BLaER1 (cell line): ENCODE results near the gene ING4.

Experiments
- H3K27ac ChIP-seq: shearing (Covaris generic); formaldehyde crosslinking; 2 replicates; pipeline ENCODE4 v1.8.1; 2022
- H3K27me3 ChIP-seq: shearing (Covaris generic); formaldehyde crosslinking; 2 replicates; pipeline ENCODE4 v1.8.1; 2022
- H3K36me3 ChIP-seq: shearing (Covaris generic); formaldehyde crosslinking; 2 replicates; pipeline ENCODE4 v1.8.1; 2022
- H3K4me1 ChIP-seq: shearing (Covaris generic); formaldehyde crosslinking; 2 replicates; pipeline ENCODE4 v1.8.1; 2022
- H3K4me2 ChIP-seq: shearing (Covaris generic); formaldehyde crosslinking; 2 replicates; pipeline ENCODE4 v1.8.1; 2022
- H3K4me3 ChIP-seq: shearing (Covaris generic); formaldehyde crosslinking; 2 replicates; pipeline ENCODE4 v1.8.1; 2022
- H3K9ac ChIP-seq: shearing (Covaris generic); formaldehyde crosslinking; 2 replicates; pipeline ENCODE4 v1.8.1; 2022
- H3K9me3 ChIP-seq: shearing (Covaris generic); formaldehyde crosslinking; 2 replicates; pipeline ENCODE4 v1.8.1; 2022
- H4K20me1 ChIP-seq: shearing (Covaris generic); formaldehyde crosslinking; 2 replicates; pipeline ENCODE4 v1.8.1; 2022
- Cebpa-rat ChIP-seq: shearing (Covaris generic); IDR thresholded peaks from 2 replicates; pipeline ENCODE4 v1.8.1; 2022

Gene ING4

DNA sequence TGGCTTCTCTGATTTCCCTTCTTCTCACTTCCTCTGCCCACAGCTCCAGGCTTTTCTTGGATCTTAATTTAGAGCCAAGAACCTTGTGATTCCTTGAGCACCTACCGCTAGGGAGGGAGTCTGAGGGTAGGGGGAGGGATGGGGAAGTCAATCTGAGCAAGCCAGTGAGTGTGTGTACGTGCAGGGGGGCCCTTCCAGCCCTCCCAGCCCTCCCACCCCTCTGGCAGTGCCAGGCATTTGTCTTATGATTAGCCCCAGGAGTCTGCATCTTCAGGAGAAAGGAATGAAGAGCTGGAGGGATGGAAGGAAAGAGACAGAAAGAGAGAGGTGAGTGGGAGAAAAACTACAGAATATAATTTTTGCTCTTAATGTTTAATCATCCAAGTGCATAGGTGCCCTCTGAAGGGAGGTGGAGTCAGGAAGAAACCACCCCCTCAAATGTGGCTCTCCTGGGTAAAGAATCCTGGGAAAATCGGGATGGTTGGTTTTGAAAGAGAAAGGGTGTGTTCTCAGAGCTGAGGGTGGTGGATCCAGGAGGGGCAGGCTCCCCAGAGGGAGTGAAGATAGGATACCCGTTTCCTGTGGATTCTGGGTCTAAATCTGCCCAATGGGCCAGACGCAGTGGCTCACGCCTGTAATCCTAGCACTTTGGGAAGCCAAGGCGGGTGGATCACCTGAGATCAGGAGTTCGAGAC lies 35.6 kb upstream of the ING4 start:
- TF ChIP-seq Cebpa-rat = no peak
- Histone ChIP-seq H3K4me2 (peak overlapping the region; percentile 99), H3K27me3 (peaks cover 12% of the 10 kb centered on the region; the same call in 1 of the 2 replicates), H3K9ac (peak overlapping the region; percentile 76; the same call in 1 of the 2 replicates), H3K4me3 (peak overlapping the region; percentile 49; the same call in 1 of the 2 replicates), H3K9me3 (no peaks in the 10 kb centered on the region), H3K27ac (peak overlapping the region; percentile 86), H3K36me3 (no peaks in the 10 kb centered on the region), H3K4me1 (peaks cover 73% of the 10 kb centered on the region), H4K20me1 (no peaks in the 10 kb centered on the region)

GRCh38 chr12:6697584-6698351 lies 34.8 kb upstream of the ING4 start:
- Histone ChIP-seq H3K4me2 (peak overlapping the region; percentile 99), H3K4me3 (peak overlapping the region; percentile 49), H4K20me1 (no peaks in the 10 kb centered on the region), H3K9me3 (no peaks in the 10 kb centered on the region), H3K27ac (peak overlapping the region; percentile 86), H3K9ac (peak overlapping the region; percentile 76), H3K27me3 (peaks cover 10% of the 10 kb centered on the region; the same call in 1 of the 2 replicates), H3K36me3 (no peaks in the 10 kb centered on the region), H3K4me1 (peaks cover 75% of the 10 kb centered on the region)
- TF ChIP-seq Cebpa-rat = no peak

DNA sequence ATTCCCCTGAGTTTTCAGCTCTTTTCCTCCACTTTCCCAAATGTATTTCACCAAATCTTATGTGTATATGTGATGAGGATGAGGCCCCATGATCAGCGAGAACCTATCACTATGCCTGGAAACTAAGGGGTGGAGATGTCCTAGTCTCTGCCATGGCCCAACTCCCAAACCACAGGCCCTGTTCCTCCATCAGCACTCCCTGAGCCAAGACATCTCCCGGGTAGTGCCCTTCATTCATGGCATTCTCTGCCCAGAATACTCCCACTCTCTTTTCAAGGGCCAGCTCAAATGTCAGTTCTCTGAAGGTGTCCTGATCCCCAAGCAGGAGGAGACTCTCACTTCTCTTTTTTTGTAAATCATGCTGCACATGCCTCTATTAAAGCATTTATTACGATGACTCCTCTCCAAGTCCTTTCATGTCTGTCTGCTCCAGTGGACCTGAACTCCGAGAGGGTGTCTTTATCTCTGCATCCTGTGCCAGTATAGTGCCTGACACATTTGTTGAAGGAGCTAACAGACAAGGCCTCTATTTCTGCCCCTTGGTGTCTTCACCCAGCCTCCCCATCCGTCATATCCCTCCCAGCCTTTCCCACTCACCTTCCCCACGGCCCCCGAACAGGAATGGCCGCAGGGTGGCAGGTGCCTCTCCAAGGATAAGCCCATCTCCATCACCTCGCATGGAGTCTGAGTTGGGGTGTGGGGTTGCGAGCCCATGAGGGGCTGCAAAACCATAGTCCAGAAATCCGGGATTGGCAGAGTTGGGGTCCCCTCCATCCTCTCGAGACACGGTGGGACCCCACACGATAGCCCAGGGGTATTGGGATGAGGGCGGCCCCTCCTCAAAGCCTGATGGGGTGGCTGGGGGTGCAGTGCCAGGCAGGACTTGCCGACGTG lies 34.0 kb upstream of the ING4 start:
- no peaks in the 10 kb centered on the region for H4K20me1 ChIP-seq
- H3K36me3 ChIP-seq = no peaks in the 10 kb centered on the region; the same call in 1 of the 2 replicates
- H3K9ac ChIP-seq = peak overlapping the region; percentile 76
- peak overlapping the region; percentile 99 for H3K4me2 ChIP-seq
- peak overlapping the region; percentile 86 for H3K27ac ChIP-seq
- TF ChIP-seq Cebpa-rat = no peak
- peak overlapping the region; percentile 49 for H3K4me3 ChIP-seq
- H3K27me3 ChIP-seq = peaks cover 10% of the 10 kb centered on the region; the same call in 1 of the 2 replicates
- no peaks in the 10 kb centered on the region for H3K9me3 ChIP-seq
- peaks cover 81% of the 10 kb centered on the region for H3K4me1 ChIP-seq

GRCh38 chr12:6695313-6696045 lies 32.6 kb upstream of the ING4 start:
- Histone ChIP-seq H3K27ac (peak overlapping the region; percentile 86), H3K4me2 (peak overlapping the region; percentile 99), H3K27me3 (no peaks in the 10 kb centered on the region), H3K36me3 (no peaks in the 10 kb centered on the region; the same call in 1 of the 2 replicates), H3K4me1 (peaks cover 88% of the 10 kb centered on the region), H4K20me1 (no peaks in the 10 kb centered on the region), H3K9me3 (no peaks in the 10 kb centered on the region), H3K4me3 (peak overlapping the region; percentile 34; the same call in 1 of the 2 replicates), H3K9ac (peak overlapping the region; percentile 63)
- no peak for TF ChIP-seq Cebpa-rat

DNA sequence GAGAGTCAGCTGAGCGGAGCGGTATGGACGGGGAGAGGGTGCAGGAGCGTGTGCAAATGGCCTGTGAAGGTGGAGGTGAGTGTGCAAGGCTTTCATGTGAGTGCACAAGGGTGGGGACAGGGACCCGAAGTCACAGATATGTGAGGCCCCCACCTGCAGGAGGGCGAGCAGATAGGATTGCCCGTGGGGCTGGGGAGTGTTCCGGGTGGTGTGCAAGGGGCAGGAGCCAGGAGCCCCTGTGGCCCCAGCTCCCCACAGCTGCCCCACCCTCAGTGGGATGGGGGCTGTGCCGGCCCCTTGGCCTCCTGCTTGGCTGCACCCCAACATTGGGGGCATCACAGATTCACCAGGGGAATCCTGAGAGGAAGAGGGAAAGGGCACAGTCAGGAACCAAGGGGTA lies 31.8 kb upstream of the ING4 start:
- Histone ChIP-seq H3K27me3 (no peaks in the 10 kb centered on the region), H3K4me1 (peaks cover 91% of the 10 kb centered on the region), H3K9ac (0 out of 2 replicates have a peak overlapping the region, but pooled peaks have one; percentile 63), H3K36me3 (no peaks in the 10 kb centered on the region; the same call in 1 of the 2 replicates), H3K9me3 (no peaks in the 10 kb centered on the region), H4K20me1 (no peaks in the 10 kb centered on the region), H3K4me3 (no peak overlapping the region), H3K4me2 (peak overlapping the region; percentile 99), H3K27ac (peak overlapping the region; percentile 86)
- TF ChIP-seq Cebpa-rat = no peak

DNA sequence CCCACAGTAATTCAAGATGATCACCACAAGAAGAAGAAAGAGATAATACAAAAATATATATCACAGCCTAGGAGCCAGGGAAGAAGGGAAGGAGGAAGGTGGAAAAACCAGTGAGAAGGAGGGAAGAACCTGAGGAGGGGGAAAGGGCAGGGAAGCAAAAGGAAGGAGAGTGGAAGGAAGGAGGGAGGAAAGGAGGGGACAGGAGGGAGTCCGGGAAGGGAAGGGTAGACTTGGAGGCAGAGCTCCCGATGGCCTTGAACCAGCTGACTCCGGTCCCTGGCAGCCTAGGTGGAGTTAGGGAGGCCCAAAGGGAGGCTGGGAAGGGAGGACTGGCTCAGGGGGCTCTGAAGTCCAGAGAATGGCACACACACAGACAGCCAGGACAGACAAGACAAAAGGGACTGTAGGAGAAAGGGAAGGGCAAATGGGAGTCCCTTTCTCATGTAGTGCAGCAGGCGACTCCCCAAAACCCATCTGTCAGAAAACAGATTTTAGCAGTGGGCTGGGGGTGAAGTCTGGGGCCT lies 31.0 kb upstream of the ING4 start:
- peaks cover 83% of the 10 kb centered on the region for H3K4me1 ChIP-seq
- no peaks in the 10 kb centered on the region for H3K27me3 ChIP-seq
- H3K27ac ChIP-seq = peak overlapping the region; percentile 27; the same call in 1 of the 2 replicates
- no peaks in the 10 kb centered on the region; the same call in 1 of the 2 replicates for H3K36me3 ChIP-seq
- no peak overlapping the region for H3K9ac ChIP-seq
- no peaks in the 10 kb centered on the region for H3K9me3 ChIP-seq
- peak overlapping the region; percentile 99 for H3K4me2 ChIP-seq
- H3K4me3 ChIP-seq = no peak overlapping the region
- no peak for TF ChIP-seq Cebpa-rat
- no peaks in the 10 kb centered on the region for H4K20me1 ChIP-seq

DNA sequence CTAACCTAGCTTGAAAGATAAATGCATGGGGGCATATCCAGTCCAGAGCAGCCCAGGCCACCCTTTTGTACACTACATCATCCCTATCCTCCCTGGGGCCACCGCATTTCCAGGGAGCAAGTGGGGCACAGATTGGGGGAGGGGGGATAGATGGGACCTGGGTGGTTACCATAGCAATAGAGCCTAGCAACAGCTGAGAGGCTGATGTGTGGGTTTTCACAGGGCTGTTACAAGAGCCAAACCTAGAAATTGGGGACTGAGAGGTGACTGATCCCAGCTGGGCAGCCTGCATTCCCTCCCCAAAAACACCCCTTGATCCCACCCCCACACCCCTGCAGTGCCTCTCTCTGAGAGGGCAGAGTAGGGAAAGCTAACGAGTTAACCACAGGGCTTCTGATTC lies 30.0 kb upstream of the ING4 start:
- no peak overlapping the region for H3K9ac ChIP-seq
- H3K27me3 ChIP-seq = no peaks in the 10 kb centered on the region
- H3K4me2 ChIP-seq = no peak overlapping the region
- TF ChIP-seq Cebpa-rat = no peak
- H3K9me3 ChIP-seq = no peaks in the 10 kb centered on the region
- no peaks in the 10 kb centered on the region; the same call in 1 of the 2 replicates for H3K36me3 ChIP-seq
- H3K4me3 ChIP-seq = no peak overlapping the region
- H3K27ac ChIP-seq = no peak overlapping the region
- H4K20me1 ChIP-seq = no peaks in the 10 kb centered on the region; the same call in 1 of the 2 replicates
- peaks cover 78% of the 10 kb centered on the region for H3K4me1 ChIP-seq

DNA sequence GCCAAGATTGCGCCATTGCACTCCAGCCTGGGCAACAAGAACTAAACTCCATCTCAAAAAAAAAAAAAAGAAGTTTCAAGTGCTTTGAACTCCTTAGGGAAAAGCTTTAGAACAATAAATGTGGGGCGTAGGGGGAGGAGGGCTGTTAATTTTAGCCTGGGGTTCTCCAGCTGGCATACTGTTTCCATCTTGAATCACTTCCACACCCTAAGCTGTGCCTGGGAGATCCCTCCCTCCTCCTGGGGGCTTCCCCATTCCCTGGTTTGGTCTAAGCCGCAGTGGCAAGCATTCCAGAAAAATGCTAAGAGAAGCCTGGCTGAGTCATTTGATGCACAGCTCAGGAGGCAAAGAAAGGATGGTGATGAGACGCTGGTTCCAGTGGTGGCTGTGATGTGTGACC lies 28.6 kb upstream of the ING4 start:
- TF ChIP-seq Cebpa-rat = no peak
- Histone ChIP-seq H3K4me1 (peaks cover 78% of the 10 kb centered on the region), H4K20me1 (peaks cover 14% of the 10 kb centered on the region), H3K9me3 (no peaks in the 10 kb centered on the region), H3K9ac (no peak overlapping the region), H3K4me2 (peak overlapping the region; percentile 59), H3K4me3 (no peak overlapping the region), H3K27ac (no peak overlapping the region), H3K36me3 (no peaks in the 10 kb centered on the region; the same call in 1 of the 2 replicates), H3K27me3 (no peaks in the 10 kb centered on the region)
